Panc1 (cell line): ENCODE measurements around the gene PLCZ1. TPM values are rescaled to one million over a fixed set of nuclear protein-coding genes. Genes with fewer than 3 reads are reported as not detected.

Source experiments
- ATAC-seq: fragments of 200-7000 bp; cut with Tn5 transposase; 2 replicates; pipeline ENCODE4 v1.9.1; 2020; ENCODE audit warnings: mild to moderate bottlenecking, moderate library complexity
- BruUV-seq: library from RNA; stranded (reverse); fragments of 400-500 nt; replicated peaks from 2 replicates; lab custom pipeline; 2021; lab: Mats Ljungman, UMichigan
- CTCF ChIA-PET: fragments of 300-600 bp; sonication (Branson Sonifier 250); formaldehyde crosslinking; loops from one replicate; lab custom pipeline; 2022; ENCODE audit warnings: antibody characterized with exemption; lab: Charles Lee
- POLR2A ChIA-PET: fragments of 300-600 bp; sonication (Branson Sonifier 250); formaldehyde crosslinking; loops from one replicate; lab custom pipeline; 2022; ENCODE audit warnings: antibody characterized with exemption; lab: Charles Lee
- DNase-seq: peaks from one replicate; pipeline ENCODE4 v3.0.0-alpha.2; 2010; ENCODE audit warnings: low read depth, low spot score
- H3K27ac ChIP-seq: 2 replicates; pipeline ENCODE4 v1.5.1; 2011; ENCODE audit warnings: mild to moderate bottlenecking, low read length, inconsistent platforms
- H3K27me3 ChIP-seq: fragments of 200-500 bp; sonication (Bioruptor generic); 2 replicates; pipeline ENCODE4 v1.6.0; 2014; ENCODE audit warnings: low read length, inconsistent platforms; ENCODE audit not compliant: control insufficient read depth, insufficient read depth
- H3K36me3 ChIP-seq: fragments of 200-500 bp; sonication (Bioruptor generic); 2 replicates; pipeline ENCODE4 v1.5.1; 2014; ENCODE audit warnings: inconsistent platforms, mild to moderate bottlenecking, low read length, moderate library complexity; ENCODE audit not compliant: control insufficient read depth, insufficient read depth
- H3K4me1 ChIP-seq: 2 replicates; pipeline ENCODE4 v1.5.1; 2011; ENCODE audit warnings: inconsistent platforms, mild to moderate bottlenecking, low read length, moderate library complexity; ENCODE audit not compliant: control insufficient read depth, insufficient read depth
- H3K4me3 ChIP-seq, 2 experiments: 2 replicates each; pipeline ENCODE4 v1.5.1; 2011 to 2012; ENCODE audit warnings: low read depth in 2 of 2, low read length in 2 of 2, mild to moderate bottlenecking in 2 of 2, inconsistent platforms in 1 of 2, moderate library complexity in 1 of 2
- H3K9me3 ChIP-seq: fragments of 200-500 bp; sonication (Bioruptor generic); 2 replicates; pipeline ENCODE4 v1.5.1; 2014; ENCODE audit warnings: low read depth, mild to moderate bottlenecking, inconsistent platforms, low read length, moderate library complexity; ENCODE audit not compliant: control insufficient read depth, insufficient read depth
- POLR2AphosphoS5 ChIP-seq: IDR thresholded peaks from 2 replicates; pipeline ENCODE4 v1.6.1; 2012; ENCODE audit warnings: mild to moderate bottlenecking, low read depth, low read length, moderate library complexity
- SIN3A ChIP-seq: IDR thresholded peaks from 2 replicates; pipeline ENCODE4 v1.6.1; 2012; ENCODE audit warnings: low read depth, mild to moderate bottlenecking, low read length, moderate library complexity, borderline replicate concordance; ENCODE audit not compliant: insufficient read depth
- TCF7L2 ChIP-seq: IDR thresholded peaks from 2 replicates; pipeline ENCODE4 v1.6.1; 2011; ENCODE audit warnings: mild to moderate bottlenecking, low read depth, low read length, inconsistent platforms
- in situ Hi-C: cut with HindIII; loops from 2 replicates; pipeline ENCODE4 v1.10.0; 2016; ENCODE audit warnings: low sequenced_read_pairs, low pct_unique_long_range_greater_than_20kb
- intact Hi-C: fragments of 100-400 bp; cut with micrococcal nuclease; formaldehyde crosslinking; loops from one replicate; pipeline ENCODE4 v1.10.0; 2022; ENCODE audit not compliant: unreplicated experiment
- total RNA-seq: library from RNA; stranded (reverse); gene quantifications from one replicate; pipeline ENCODE4 v1.2.1, GENCODE V29; 2021; ENCODE audit not compliant: unreplicated experiment
- TF ChIP-seq, protein P1 (sequence below): fragments of 450-650 bp; IDR thresholded peaks from 2 replicates; pipeline ENCODE4 v1.5.1; 2017; ENCODE audit warnings: mild to moderate bottlenecking
- TF ChIP-seq, protein P2 (sequence below), 2 experiments: IDR thresholded peaks; 2 replicates each; pipeline ENCODE4 v1.6.1; 2011 to 2012; ENCODE audit warnings: low read depth in 2 of 2, control low read depth in 1 of 2, low read length in 1 of 2, mild to moderate bottlenecking in 1 of 2, moderate library complexity in 1 of 2; ENCODE audit not compliant: insufficient read depth in 1 of 2

Gene PLCZ1
- total RNA-seq, 1 experiment from 2014 or later, result not detected

GRCh38 chr12:18747895-18748294, 10.1 kb upstream of the PLCZ1 start:
- in situ Hi-C loops, result no loop called here

GRCh38 chr12:18731156-18731555, 6.7 kb downstream of the PLCZ1 start:
- ATAC-seq (no peak), DNase-seq (no peak)
- CTCF ChIA-PET, result no interaction called here
- Histone ChIP-seq H3K4me3 (no peak overlapping the region), H3K4me1 (no peaks in the 10 kb centered on the region), H3K27ac (no peak overlapping the region), H3K27me3 (no peaks in the 10 kb centered on the region), H3K9me3 (no peaks in the 10 kb centered on the region), H3K36me3 (no peaks in the 10 kb centered on the region)
- POLR2A ChIA-PET, result no interaction called here
- intact Hi-C loops, result no loop called here
- no peak for TF ChIP-seq POLR2AphosphoS5
- TF ChIP-seq, protein P1, sequence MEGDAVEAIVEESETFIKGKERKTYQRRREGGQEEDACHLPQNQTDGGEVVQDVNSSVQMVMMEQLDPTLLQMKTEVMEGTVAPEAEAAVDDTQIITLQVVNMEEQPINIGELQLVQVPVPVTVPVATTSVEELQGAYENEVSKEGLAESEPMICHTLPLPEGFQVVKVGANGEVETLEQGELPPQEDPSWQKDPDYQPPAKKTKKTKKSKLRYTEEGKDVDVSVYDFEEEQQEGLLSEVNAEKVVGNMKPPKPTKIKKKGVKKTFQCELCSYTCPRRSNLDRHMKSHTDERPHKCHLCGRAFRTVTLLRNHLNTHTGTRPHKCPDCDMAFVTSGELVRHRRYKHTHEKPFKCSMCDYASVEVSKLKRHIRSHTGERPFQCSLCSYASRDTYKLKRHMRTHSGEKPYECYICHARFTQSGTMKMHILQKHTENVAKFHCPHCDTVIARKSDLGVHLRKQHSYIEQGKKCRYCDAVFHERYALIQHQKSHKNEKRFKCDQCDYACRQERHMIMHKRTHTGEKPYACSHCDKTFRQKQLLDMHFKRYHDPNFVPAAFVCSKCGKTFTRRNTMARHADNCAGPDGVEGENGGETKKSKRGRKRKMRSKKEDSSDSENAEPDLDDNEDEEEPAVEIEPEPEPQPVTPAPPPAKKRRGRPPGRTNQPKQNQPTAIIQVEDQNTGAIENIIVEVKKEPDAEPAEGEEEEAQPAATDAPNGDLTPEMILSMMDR, result no peak
- TF ChIP-seq, protein P2, sequence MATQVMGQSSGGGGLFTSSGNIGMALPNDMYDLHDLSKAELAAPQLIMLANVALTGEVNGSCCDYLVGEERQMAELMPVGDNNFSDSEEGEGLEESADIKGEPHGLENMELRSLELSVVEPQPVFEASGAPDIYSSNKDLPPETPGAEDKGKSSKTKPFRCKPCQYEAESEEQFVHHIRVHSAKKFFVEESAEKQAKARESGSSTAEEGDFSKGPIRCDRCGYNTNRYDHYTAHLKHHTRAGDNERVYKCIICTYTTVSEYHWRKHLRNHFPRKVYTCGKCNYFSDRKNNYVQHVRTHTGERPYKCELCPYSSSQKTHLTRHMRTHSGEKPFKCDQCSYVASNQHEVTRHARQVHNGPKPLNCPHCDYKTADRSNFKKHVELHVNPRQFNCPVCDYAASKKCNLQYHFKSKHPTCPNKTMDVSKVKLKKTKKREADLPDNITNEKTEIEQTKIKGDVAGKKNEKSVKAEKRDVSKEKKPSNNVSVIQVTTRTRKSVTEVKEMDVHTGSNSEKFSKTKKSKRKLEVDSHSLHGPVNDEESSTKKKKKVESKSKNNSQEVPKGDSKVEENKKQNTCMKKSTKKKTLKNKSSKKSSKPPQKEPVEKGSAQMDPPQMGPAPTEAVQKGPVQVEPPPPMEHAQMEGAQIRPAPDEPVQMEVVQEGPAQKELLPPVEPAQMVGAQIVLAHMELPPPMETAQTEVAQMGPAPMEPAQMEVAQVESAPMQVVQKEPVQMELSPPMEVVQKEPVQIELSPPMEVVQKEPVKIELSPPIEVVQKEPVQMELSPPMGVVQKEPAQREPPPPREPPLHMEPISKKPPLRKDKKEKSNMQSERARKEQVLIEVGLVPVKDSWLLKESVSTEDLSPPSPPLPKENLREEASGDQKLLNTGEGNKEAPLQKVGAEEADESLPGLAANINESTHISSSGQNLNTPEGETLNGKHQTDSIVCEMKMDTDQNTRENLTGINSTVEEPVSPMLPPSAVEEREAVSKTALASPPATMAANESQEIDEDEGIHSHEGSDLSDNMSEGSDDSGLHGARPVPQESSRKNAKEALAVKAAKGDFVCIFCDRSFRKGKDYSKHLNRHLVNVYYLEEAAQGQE (IDR thresholded peaks at IDR 0.05; ENCODE audit: insufficient read depth in 1 of 2, low read depth in 2 of 2, low read length in 1 of 2), result no peak
- TF ChIP-seq TCF7L2, result no peak
- TF ChIP-seq SIN3A, result no peak
- BruUV-seq, result no TSS peak
- in situ Hi-C loops, result no loop called here

More at GRCh38 chr12:18747895-18748294, 10.1 kb upstream of the PLCZ1 start:
- DNase-seq (no peak), ATAC-seq (no peak)
- Histone ChIP-seq H3K9me3 (no peaks in the 10 kb centered on the region), H3K27ac (no peak overlapping the region), H3K27me3 (no peaks in the 10 kb centered on the region), H3K4me3 (no peak overlapping the region), H3K4me1 (no peaks in the 10 kb centered on the region), H3K36me3 (no peaks in the 10 kb centered on the region)
- no peak for TF ChIP-seq SIN3A
- TF ChIP-seq TCF7L2, result no peak
- TF ChIP-seq, protein P1, result no peak
- TF ChIP-seq POLR2AphosphoS5, result no peak
- TF ChIP-seq, protein P2 (IDR thresholded peaks at IDR 0.05; ENCODE audit: insufficient read depth in 1 of 2, low read depth in 2 of 2, low read length in 1 of 2), result no peak
- intact Hi-C loops, result no loop called here
- ChIA-PET POLR2A (no interaction called here), CTCF (no interaction called here)
- no TSS peak for BruUV-seq
